ENCODE data around the gene CD82.

CD82 gene

GRCh38 chr11:44522294-44522693 is 43.2 kb upstream of the CD82 start (continued):
- no peak for TF ChIP-seq PATZ1 (CRISPR knock-in tag; IDR thresholded peaks at IDR 0.05; ENCODE audit: borderline replicate concordance)

GRCh38 chr11:44524346-44524745 is 41.1 kb upstream of the CD82 start:
- no peak for TF ChIP-seq OSR1 (CRISPR knock-in tag; IDR thresholded peaks at IDR 0.05)
- no peak for TF ChIP-seq ESRRG (CRISPR knock-in tag; IDR thresholded peaks at IDR 0.05)
- no peak for TF ChIP-seq BACH2 (CRISPR knock-in tag; IDR thresholded peaks at IDR 0.05; ENCODE audit: borderline replicate concordance)
- TF ChIP-seq ZNF8 (CRISPR knock-in tag; IDR thresholded peaks at IDR 0.05), result no peak
- no peak for TF ChIP-seq ARNTL (CRISPR knock-in tag; IDR thresholded peaks at IDR 0.05; ENCODE audit: borderline replicate concordance, low read depth)
- TF ChIP-seq, protein P1, sequence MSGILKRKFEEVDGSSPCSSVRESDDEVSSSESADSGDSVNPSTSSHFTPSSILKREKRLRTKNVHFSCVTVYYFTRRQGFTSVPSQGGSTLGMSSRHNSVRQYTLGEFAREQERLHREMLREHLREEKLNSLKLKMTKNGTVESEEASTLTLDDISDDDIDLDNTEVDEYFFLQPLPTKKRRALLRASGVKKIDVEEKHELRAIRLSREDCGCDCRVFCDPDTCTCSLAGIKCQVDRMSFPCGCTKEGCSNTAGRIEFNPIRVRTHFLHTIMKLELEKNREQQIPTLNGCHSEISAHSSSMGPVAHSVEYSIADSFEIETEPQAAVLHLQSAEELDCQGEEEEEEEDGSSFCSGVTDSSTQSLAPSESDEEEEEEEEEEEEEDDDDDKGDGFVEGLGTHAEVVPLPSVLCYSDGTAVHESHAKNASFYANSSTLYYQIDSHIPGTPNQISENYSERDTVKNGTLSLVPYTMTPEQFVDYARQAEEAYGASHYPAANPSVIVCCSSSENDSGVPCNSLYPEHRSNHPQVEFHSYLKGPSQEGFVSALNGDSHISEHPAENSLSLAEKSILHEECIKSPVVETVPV (CRISPR knock-in tag; IDR thresholded peaks at IDR 0.05), result no peak
- no peak for TF ChIP-seq TOX (CRISPR knock-in tag; IDR thresholded peaks at IDR 0.05; ENCODE audit: borderline replicate concordance)
- TF ChIP-seq ZNF70 (CRISPR knock-in tag; IDR thresholded peaks at IDR 0.05), result no peak
- TF ChIP-seq TSHZ2 (CRISPR knock-in tag; IDR thresholded peaks at IDR 0.05), result no peak
- TF ChIP-seq GLIS3 (CRISPR knock-in tag; IDR thresholded peaks at IDR 0.05), result no peak
- TF ChIP-seq ISL1 (CRISPR knock-in tag; IDR thresholded peaks at IDR 0.05), result no peak
- TF ChIP-seq CREB5 (CRISPR knock-in tag; IDR thresholded peaks at IDR 0.05; ENCODE audit: low read depth), result no peak
- TF ChIP-seq ZFP30 (CRISPR knock-in tag; IDR thresholded peaks at IDR 0.05), result no peak
- no peak for ATAC-seq

DNA sequence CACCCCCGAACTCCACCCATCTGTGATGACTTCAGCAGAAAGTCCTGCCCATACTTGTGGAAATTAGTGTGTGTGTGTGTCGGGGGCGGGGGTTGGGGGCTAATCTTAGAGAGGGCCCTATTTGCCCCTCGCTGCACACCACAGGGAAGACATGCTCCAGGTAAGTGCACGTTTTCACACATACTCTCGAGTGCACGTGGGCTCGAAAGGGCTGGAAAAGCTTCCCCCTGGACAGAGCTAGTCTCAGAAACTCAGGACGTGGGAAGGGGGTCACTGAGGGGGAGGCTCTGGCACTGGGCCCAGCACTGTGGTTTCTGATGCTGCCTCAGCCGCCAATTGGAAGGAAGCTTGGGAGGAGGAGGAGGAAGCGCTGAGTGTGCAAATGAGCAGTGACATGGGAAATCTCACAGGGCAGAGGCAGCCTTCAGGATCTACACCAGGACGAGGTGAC is 40.7 kb upstream of the CD82 start:
- ATAC-seq, result no peak
- TF ChIP-seq GLIS3 (CRISPR knock-in tag; IDR thresholded peaks at IDR 0.05) (no peak), ZFP30 (CRISPR knock-in tag; IDR thresholded peaks at IDR 0.05) (no peak), TOX (CRISPR knock-in tag; IDR thresholded peaks at IDR 0.05; ENCODE audit: borderline replicate concordance) (no peak), POU6F1 (CRISPR knock-in tag; IDR thresholded peaks at IDR 0.05; ENCODE audit: borderline replicate concordance, low read depth) (no peak), PPARA (CRISPR knock-in tag; IDR thresholded peaks at IDR 0.05; ENCODE audit: borderline replicate concordance) (no peak), SNAI2 (CRISPR knock-in tag; IDR thresholded peaks at IDR 0.05) (no peak)

GRCh38 chr11:44525473-44526252 is 39.8 kb upstream of the CD82 start:
- TF ChIP-seq TSHZ2 (CRISPR knock-in tag; IDR thresholded peaks at IDR 0.05) (no peak), ISL1 (CRISPR knock-in tag; IDR thresholded peaks at IDR 0.05) (no peak), ZFP30 (CRISPR knock-in tag; IDR thresholded peaks at IDR 0.05) (no peak), ESRRG (CRISPR knock-in tag; IDR thresholded peaks at IDR 0.05) (no peak), RARB (CRISPR knock-in tag; IDR thresholded peaks at IDR 0.05) (no peak), OSR1 (CRISPR knock-in tag; IDR thresholded peaks at IDR 0.05) (no peak), POU6F1 (CRISPR knock-in tag; IDR thresholded peaks at IDR 0.05; ENCODE audit: borderline replicate concordance, low read depth) (no peak)
- TF ChIP-seq, protein P1 (CRISPR knock-in tag; IDR thresholded peaks at IDR 0.05), result no peak
- ATAC-seq, result no peak

Measured in SK-N-SH treated with all-trans-retinoic acid at 6 μM for 48 hours (cell line).